Osteocyte (in vitro differentiated cells): ENCODE data around the gene ZSWIM9. TPM values are rescaled to one million over a fixed set of nuclear protein-coding genes. Genes with fewer than 3 reads are reported as not detected.

Experiments used
- DNase-seq: peaks from one replicate; pipeline ENCODE4 v3.0.0; 2021; ENCODE audit warnings: mixed read lengths; ENCODE audit not compliant: unreplicated experiment; ENCODE audit errors: extremely low spot score
- H3K27ac Mint-ChIP-seq: one replicate; pipeline ENCODE4 v1.8.0; 2021; ENCODE audit warnings: mild to moderate bottlenecking, mixed read lengths; ENCODE audit not compliant: unreplicated experiment
- H3K27me3 Mint-ChIP-seq: one replicate; pipeline ENCODE4 v1.8.0; 2021; ENCODE audit warnings: mixed read lengths; ENCODE audit not compliant: unreplicated experiment
- H3K36me3 Mint-ChIP-seq: one replicate; pipeline ENCODE4 v1.8.0; 2021; ENCODE audit warnings: mixed read lengths; ENCODE audit not compliant: unreplicated experiment
- H3K4me1 Mint-ChIP-seq: one replicate; pipeline ENCODE4 v1.8.0; 2021; ENCODE audit warnings: mixed read lengths; ENCODE audit not compliant: unreplicated experiment
- H3K4me3 Mint-ChIP-seq: one replicate; pipeline ENCODE4 v1.8.0; 2021; ENCODE audit warnings: mild to moderate bottlenecking, moderate library complexity, mixed read lengths; ENCODE audit not compliant: unreplicated experiment
- H3K9me3 Mint-ChIP-seq: one replicate; pipeline ENCODE4 v1.8.0; 2021; ENCODE audit warnings: mixed read lengths; ENCODE audit not compliant: unreplicated experiment
- CTCF ChIP-seq: fragments of 200-600 bp; sonication (generic); IDR thresholded peaks from 2 replicates; pipeline ENCODE4 v1.5.0; 2021; ENCODE audit warnings: antibody characterized with exemption, mild to moderate bottlenecking, moderate library complexity
- total RNA-seq: library from RNA; stranded (reverse); gene quantifications from 2 replicates; pipeline ENCODE4 v1.2.1, GENCODE V29; 2021

Gene ZSWIM9
- total RNA-seq, 1 donor from 2014 or later, result 6.6 TPM

- TF ChIP-seq CTCF, result no peak
- Mint-ChIP-seq H3K27ac (peak overlapping the region; percentile 21), H3K36me3 (no peaks in the 10 kb centered on the region), H3K4me1 (no peaks in the 10 kb centered on the region), H3K27me3 (no peaks in the 10 kb centered on the region), H3K9me3 (no peaks in the 10 kb centered on the region), H3K4me3 (no peak overlapping the region)
- DNase-seq, result no peak
Measured at GRCh38 chr19:48196933-48197665, 26.6 kb downstream of the ZSWIM9 start.

GRCh38 chr19:48203222-48203793 lies 32.8 kb downstream of the ZSWIM9 start:
- no peak for DNase-seq
- Mint-ChIP-seq H3K4me3 (no peak overlapping the region), H3K27ac (no peak overlapping the region), H3K36me3 (no peaks in the 10 kb centered on the region), H3K4me1 (no peaks in the 10 kb centered on the region), H3K27me3 (no peaks in the 10 kb centered on the region), H3K9me3 (no peaks in the 10 kb centered on the region)
- TF ChIP-seq CTCF, result no peak

GRCh38 chr19:48203794-48204628 lies 33.5 kb downstream of the ZSWIM9 start:
- TF ChIP-seq CTCF, result no peak
- no peaks in the 10 kb centered on the region for H3K27me3 Mint-ChIP-seq
- H3K27ac Mint-ChIP-seq, result no peak overlapping the region
- peak; percentile 97 for DNase-seq
- H3K4me3 Mint-ChIP-seq, result no peak overlapping the region
- H3K36me3 Mint-ChIP-seq, result no peaks in the 10 kb centered on the region
- H3K9me3 Mint-ChIP-seq, result no peaks in the 10 kb centered on the region
- H3K4me1 Mint-ChIP-seq, result no peaks in the 10 kb centered on the region

- no peak for DNase-seq
- Mint-ChIP-seq H3K4me3 (no peak overlapping the region), H3K27me3 (no peaks in the 10 kb centered on the region), H3K27ac (no peak overlapping the region), H3K9me3 (no peaks in the 10 kb centered on the region), H3K4me1 (no peaks in the 10 kb centered on the region), H3K36me3 (peaks cover 1% of the 10 kb centered on the region)
- TF ChIP-seq CTCF, result no peak
Measured at GRCh38 chr19:48206397-48207093, 36.1 kb downstream of the ZSWIM9 start.
